Peyer's patch (tissue), 4 donors: ENCODE measurements around the gene ABL2.

Experiments used
- CTCF ChIP-seq, 6 experiments: fragments of 450-650 bp in 4 of 6; fragments of 200-600 bp in 2 of 6; sonication (generic) in 1 of 6; IDR thresholded peaks; one replicate each; pipeline ENCODE4 v1.5.1; 2017 to 2019; ENCODE audit warnings: antibody characterized with exemption in 6 of 6, mild to moderate bottlenecking in 3 of 6, moderate library complexity in 1 of 6
- POLR2A ChIP-seq, 2 donors: fragments of 450-650 bp; IDR thresholded peaks; one replicate each; pipeline ENCODE4 v1.5.1; 2017; ENCODE audit warnings: antibody characterized with exemption in 2 of 2, mild to moderate bottlenecking in 2 of 2, moderate library complexity in 2 of 2

GRCh38 chr1:179108644-179109043 lies 120.8 kb downstream of the ABL2 start:
- no peak for TF ChIP-seq POLR2A (IDR thresholded peaks at IDR 0.05)
- TF ChIP-seq CTCF (IDR thresholded peaks at IDR 0.05): no peak
